Activated CD8-positive, alpha-beta memory T cell treated with anti-CD3 and anti-CD28 coated beads for 1 hour (primary cell): ENCODE data around the gene TBCD.

ENCODE experiments used
- DNase-seq, 2 donors: peaks; one replicate each; pipeline ENCODE4 v3.0.0-alpha.2; 2020; ENCODE audit warnings: low read depth in 1 of 2; ENCODE audit errors: extremely low read depth in 1 of 2

The TBCD gene

DNA sequence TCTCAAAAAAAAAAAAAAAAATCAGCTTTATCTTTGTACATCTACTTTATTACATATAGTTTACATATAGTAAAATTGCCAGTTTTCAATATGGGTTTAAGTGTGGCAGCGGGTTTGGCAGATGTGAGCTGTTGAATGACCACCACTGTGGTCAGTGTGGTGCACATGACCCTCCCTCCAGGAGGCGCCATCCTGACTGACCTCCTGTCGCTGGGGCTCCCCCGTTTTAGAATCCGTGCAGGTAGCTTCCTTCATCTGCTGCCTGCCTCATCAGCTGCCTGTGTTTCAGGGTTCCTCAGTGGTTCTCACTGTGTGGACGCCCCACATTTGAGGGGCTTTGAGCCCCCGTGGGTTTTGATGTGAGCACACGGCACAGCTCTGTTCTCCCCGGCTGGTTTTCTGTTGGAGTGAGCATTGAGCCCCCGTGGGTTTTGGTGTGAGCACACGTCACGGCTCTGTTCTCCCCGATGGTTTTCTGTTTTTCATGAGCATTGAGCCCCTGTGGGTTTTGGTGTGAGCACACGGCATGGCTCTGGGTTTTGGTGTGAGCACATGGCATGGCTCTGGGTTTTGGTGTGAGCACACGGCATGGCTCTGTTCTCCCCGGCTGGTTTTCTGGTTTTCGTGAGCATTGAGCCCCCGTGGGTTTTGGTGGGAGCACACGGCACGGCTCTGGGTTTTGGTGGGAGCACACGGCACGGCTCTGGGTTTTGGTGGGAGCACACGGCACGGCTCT, 145.8 kb downstream of the TBCD start:
- DNase-seq = no peak

DNA sequence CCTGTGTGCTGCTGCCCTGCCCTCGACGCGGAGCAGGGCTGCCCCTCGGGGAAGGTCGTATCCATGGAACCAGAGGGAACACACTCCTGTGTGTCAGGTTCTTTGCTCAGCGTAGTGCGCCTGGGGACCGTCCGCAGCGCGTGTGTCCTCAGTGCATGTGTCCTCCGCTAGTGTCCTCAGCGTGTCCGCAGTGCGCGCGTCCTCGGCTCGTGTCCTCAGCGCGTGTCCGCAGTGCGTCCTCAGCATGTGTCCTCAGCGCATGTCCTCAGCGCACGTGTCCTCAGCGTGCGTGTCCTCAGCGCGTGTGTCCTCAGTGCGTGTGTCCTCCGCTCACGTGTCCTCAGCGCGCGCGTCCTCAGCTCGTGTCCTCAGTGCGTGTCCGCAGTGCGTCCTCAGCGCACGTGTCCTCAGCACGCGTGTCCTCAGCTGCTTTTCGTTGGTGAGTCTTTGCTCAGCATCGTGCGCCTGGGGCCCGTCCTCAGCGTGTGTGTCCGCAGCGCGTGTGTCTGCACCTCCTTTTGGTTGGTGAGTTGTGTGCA, 147.2 kb downstream of the TBCD start:
- no peak for DNase-seq

DNA sequence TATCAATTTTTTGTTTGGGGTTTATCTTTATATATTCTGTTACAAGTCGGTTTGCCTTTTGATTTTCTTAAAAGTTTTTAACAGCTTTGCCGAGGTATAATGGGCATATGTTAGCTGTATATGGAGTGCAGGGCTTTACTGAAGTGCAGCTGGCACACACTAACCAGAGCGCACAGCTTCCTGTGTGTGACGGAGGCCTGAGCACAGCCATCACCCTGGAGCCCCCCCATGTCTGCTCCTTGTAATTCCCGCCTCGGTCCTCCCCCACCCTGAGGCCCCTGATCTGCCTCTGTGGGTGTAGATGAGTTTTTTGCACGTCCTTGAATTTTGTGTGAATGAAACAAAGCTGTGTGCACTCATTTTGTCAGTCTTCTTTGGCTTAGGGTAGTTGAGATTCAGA, 148.1 kb downstream of the TBCD start:
- DNase-seq = no peak

DNA sequence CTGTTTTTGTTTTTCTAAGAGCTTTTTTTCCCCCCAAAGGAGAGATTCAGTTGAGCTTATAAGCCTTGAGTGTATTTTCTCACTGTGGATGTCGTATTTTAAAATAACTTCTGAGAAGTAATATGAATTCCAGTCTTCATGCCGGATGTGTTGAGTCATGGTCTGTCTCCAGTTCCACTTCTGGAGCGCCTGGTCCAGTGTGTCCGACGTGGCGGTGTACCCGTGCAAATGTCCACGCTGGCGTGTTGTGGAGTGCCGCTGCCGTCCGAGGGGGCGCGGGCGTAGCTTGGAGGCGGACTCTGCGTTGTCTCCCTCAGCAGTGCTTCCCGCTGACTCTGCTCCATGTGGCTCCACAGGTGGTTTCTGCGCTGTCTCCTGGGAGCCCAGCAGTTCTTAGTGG, 148.9 kb downstream of the TBCD start:
- DNase-seq = no peak

DNA sequence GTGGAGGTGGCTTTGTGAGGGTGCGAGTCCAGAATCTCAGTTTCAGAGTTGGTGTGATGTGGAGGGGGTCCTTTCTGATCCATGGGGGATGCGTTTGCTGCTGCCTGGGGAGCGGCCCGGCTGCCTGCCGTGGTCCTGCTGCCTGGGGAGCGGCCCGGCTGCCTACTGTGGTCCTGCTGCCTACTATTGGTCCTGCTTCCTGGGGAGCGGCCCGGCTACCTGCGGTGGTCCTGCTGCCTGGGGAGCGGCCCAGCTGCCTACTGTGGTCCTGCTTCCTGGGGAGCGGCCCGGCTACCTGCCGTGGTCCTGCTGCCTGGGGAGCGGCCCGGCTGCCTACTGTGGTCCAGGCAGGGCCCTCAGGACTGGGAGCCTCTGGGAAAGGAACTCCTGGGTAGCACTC, 149.5 kb downstream of the TBCD start:
- DNase-seq = no peak

DNA sequence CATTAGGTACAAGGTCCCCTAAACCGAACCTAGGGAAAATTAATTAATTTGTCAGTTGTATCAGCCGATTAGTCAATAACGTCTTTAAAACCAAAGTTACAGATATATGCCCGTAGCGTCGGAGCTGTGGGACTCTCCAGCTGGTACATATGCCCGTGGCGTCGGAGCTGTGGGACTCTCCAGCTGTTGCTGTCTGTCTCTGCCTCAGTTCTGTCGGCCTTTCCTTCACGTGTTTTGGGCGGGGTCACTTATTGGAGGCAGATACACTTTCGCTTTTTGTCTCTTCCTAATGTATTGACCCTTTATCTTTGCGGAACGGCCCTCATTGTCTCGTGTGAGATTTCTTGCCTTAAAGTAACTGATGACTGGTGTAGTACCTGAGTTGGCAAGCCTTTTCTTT, 150.0 kb downstream of the TBCD start:
- DNase-seq = no peak

DNA sequence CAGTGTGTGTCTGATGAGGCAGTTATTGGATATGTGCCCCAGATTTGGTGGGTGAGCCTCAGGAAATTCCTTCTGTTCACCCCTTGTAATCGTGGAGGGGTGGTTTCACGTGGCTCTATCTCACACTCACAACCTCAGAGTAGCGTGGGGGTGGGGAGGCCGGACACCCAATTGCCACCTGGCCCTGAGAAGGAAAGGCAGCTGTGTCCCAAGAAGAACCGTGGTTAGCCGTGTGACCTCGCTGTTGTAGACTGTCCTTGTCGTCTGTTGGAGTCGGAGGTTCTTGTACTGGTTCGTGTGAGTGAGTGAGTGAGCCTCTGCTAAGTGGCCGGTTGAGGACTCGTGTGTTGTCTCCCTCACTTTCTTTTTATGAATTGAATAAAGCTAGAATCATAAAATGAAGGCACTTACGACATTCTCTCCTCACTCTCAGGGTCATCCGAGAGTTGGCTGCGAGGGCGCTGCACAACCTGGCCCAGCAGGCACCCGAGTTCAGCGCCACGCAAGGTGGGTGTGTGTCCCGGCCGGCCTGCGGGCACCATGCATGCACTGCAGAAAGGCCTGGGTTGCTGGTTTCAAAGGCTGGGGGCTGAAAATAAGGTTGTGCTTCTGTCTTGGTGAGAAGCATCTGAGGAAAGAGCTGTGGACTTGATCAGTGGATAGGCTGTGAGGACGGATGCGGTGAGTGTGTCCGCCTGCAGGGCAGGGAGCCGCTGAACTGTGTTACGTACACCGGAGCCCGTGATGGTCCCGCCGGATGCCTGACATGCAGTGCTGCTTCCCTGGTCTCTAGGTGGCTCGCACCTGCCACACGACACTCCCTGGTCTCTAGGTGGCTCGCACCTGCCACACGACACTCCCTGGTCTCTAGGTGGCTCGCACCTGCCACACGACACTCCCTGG, 151.4 kb downstream of the TBCD start:
- no peak for DNase-seq

DNA sequence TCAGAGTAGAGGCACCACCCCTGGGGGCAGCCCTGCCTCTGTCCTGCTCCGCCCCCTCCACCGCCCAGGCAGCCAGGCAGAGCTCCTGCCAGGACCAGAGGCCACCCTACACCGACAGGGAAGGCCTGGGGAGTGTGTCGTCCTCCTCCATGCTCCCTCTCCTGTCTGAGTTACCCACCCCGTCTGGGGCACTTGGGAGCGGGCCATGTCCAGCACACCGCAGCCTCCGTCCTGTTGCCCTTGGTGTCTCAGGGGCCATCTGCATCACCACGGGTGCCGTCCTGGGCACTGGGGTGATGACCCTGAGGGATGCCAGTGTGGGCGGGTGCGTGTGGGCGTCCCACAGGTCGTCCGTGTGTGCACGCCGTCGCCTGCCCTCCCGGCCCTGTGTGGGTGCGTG, 153.3 kb downstream of the TBCD start:
- DNase-seq = no peak

DNA sequence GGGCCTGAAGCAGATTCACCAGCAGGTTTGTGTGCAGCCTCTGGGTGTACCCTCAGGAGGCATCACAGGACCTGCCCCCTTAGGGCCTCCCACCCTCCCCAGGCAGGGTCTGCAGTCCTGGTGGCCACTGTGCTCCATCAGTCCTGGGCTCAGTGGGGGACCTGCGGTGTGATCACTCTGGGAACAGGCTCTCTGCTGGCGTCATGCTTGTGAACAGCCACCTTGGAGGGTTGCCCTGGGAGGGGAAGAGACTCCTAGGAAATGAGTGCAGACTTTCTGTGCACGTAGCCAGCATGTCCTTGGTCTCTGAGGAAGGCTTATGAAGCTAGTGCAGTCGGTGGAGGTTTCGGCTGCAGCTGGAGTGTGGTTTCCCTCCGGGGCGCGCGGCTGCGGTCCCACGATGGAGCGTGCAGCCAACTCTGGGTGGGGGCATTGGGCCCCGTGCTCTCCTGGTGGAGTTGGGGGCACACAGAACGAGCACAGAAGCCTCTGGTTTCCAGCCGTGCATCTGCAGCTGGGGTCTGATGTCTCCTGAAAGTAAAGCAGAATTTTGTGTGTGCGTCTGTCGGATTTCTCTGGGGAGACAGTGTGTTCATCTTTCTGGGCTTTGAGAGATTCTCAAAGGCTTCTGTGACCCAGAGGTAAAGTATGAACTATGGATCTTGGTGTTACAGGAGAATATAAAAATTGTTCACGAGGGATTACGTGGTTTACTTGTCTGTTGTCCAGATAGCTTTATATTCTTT, 156.1 kb downstream of the TBCD start:
- no peak for DNase-seq

DNA sequence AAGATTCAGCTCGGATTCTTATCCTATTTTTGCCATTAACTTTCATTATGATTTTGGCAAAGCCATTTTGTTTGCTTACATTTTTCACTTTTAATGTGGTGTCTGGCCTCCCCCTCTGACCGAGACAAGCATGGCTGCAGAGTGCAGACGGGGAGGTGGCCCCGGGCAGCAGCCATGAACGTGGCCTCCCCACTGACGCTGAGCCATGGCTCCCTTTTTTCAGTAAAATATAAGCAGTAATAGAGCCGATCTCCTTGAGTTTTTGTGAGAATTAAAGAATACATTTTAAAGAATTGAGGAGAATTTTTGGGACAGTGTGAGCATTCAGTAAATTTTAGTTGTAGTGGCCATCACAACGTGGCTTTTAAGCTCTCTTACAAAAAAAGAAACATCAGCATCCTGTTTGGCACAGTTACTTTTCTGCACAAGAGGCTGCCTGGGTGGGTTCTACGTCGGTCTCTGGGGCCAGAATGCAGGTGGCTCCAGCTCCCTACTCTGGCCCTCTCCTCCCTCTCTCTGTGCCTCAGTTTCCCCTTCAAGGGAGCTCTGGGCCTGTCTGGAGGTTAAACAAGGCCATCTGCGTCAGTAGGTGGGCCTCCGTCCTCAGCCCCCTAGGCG, 156.8 kb downstream of the TBCD start:
- no peak for DNase-seq

DNA sequence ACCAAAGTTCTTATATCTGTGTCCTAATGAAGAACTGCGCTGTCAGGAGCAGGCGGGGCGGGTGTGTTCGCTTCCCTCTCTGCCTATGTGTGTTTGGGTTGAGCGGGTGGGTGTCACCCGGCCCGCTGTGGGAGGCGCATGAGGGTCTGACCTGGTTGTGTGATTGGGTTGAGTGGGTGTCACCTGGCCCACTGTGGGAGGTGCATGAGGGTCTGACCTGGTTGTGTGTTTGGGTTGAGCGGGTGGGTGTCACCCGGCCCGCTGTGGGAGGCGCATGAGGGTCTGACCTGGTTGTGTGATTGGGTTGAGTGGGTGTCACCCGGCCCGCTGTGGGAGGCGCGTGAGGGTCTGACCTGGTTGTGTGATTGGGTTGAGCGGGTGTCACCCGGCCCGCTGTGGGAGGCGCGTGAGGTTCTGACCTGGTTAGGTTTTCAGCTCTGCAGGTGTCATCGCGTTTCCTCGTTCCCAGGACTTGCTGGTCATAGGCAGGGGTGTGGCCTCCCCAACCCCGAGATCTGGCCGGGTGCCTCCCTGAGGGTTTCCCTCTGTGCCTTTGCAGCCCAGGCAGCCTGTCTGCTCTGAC, 157.5 kb downstream of the TBCD start:
- DNase-seq = peak; percentile 24 to 46

DNA sequence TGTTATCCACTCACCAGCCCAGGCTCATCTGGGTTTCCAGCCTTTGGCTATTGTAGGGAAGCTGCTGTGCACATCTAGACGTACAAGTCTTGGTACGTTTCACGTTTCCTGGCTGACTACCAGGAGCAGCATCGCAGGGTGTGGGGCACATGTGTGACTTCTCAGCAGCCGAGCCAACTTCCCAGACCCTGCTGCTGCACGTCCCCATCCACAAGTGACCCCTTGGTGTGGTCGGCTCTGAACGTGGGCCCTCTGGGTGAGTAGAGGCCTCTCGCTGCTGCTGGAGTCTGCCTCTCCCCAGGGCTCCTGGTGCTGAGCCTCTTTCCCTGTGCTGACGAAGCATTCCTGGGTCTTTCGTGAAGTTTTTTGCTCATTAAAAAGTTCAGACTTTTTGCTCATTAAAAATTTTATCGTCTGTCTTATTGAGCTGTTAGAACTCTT, 158.2 kb downstream of the TBCD start:
- no peak for DNase-seq

DNA sequence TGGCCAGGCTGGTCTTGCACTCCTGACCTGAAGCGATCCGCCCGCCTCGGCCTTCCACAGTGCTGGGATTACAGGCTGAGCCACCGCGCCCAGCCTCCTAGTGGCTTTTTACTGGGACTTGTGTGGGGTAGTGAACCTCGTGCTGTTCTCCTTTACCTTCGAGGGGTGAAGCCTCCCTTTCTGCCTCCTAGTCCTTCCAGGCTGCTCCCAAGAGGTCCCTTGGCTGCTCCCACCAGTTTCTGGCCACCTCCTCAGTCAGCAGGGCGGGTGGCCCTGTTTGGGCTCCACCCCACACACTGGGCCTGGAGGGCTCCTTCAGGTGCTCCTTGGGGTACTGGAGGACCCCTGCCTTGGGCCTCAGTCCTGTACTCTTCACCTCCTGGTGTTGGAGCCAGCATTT, 158.9 kb downstream of the TBCD start:
- no peak for DNase-seq

DNA sequence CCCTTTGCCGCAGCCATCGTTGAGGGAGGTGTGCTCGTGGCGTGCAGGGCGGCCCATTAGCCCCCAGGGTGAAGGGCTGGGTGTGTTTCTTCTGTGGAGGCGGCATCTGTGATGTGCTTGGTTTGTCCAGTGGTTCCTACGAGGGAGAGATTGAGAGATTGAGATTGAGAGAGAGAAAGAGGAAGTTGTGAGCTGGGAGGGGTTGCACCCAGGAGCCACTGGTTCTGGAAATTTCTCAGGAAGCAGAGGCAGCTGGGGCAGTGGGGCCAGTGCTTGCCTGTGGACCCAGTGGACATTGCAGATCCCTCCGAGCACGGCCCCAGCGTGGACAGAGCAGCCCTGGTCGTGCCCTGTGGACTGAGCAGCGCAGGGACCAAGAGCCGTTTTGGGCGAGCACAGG, 160.0 kb downstream of the TBCD start:
- no peak for DNase-seq

DNA sequence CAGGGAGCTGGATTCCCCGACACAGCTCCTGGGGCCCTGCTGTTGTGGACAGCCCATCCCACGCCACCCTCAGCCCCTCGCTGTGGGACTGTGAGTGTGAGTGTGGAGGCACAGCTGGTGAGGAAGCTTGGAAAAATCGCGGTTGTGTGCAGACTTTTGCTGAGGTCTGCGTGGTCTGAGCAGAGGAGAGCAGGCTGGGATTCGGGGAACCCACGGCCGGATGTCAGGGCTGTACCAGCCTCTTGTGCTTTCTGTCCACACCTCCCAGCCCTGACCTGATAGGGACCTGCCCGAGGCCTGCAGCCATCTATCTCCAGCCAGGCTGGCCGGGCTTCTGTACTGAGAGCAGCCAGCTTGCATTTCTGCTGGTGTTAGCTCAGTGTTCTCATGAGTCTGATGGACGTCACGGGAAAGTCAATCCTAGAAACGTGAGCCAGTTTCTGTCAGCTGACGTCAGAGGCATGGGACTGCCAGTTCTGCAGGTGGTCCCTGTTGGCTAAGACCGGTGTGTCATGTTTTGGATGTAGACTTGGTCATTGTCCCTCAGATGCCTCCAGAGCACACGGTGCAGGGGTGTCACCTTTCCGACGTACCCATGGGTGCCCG, 160.7 kb downstream of the TBCD start:
- DNase-seq = no peak

DNA sequence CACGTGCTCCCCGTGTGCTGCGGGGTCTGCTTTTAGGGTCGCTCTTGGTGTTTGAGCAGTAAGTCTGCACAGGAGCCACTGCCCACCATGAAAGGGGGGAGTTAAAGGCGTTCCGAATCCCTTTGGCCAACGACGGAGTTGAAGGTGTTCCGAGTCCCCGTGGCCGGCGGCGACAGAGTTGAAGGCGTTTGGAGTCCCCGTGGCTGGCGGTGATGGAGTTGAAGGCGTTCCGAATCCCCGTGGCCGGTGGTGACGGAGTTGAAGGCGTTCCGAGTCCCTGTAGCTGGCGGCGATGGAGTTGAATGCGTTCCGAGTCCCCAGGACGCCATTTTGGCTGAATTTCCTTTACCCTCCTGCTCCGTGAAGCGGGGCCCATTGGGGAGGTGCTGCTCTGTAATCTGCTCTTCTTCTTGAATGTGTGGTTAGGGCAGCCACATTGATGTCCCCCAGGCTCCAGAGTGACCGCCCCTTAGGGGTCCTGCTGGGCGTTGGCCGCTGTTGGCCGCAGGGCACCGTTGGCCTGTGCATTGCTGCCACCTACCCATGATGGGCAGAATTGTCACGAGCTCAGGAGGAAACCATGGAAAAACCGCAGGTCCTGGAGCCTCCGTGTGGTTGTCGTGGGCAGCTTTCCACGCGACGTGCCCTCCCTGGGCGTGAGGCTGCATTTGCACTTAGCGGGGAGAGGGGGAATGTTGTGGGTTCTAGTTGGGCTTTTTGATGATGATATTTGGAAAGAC, 161.6 kb downstream of the TBCD start:
- DNase-seq = no peak

DNA sequence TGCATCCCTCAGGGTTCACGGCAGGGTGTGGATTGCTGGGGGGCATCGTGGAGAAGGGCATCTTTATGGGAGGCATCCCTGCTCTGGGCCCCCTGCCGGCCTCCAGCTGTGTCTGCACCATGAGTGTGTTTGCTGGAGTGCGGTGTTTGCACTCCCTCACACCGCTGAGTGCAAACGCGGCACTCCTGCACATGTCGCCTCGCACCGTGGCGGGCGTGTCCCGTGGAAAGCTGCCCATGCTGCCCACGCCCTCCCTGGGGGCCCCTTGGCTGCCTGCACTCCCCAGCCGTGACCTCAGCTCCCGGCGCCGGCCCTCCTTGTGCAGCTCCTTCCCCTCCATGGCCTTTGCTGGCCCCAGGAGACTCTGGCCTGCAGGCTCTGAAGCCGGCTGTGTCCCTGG, 162.5 kb downstream of the TBCD start:
- DNase-seq = no peak

DNA sequence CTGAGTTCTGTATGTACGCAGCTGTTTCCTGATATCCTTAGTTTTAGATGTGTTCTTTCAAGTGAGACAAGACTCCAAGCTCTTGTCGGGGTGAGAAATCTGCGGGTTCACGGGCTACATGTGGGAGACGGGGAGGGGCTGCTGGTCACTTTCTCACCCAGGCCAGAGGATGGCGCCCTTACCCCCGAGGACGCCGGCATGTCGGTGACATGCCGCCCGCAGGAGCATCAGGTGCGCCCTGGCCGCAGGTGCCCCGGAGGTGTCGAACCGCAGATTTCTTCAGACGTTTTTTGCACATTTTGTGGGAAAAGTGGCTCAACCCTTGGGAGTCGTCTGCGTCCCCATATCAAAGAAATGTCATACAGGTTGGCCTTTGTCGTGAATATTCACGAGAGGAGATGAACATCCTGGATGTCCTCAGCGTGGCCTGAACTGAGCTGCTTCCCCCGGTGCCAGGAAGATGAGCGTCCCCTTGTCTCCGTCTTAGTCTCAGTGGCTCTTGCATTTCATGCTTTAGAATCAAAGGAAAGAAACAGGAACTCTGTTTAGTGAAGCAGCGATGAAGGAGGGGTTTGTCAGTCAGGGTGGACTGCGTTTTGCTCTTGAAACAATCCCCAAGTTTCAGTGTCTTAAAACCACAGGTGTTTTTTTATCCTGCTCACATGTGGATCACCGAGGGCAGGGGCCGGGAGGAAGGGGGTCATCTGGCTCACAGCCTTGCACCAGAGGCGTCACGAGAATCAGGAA, 163.3 kb downstream of the TBCD start:
- no peak for DNase-seq

DNA sequence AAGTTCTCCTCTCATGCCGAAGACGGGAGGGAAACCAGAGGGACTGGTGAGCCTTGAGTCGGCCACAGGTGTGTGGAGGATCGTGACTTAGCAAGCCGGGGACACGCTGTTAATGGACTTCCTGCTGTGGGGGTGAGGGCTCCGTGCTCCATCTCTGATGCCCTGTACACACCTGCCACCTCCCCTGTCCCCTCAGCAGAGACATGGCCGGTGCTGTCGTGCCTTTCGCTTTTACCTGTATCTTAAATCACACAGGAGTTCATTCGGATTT, 163.8 kb downstream of the TBCD start:
- DNase-seq = no peak
